ENCODE data around the gene APOBEC3C.
"Not testable (repeated sequence)": the region's sequence is repeated elsewhere in the genome, so short reads cannot be mapped to it uniquely, and the experiment has no call there.

Gene APOBEC3C

GRCh38 chr22:39013942-39014722, at the start of gene APOBEC3C:
APOBEC3C (plus strand) TSS chr22:39014257; CDS start chr22:39014363, 106 bp downstream.
- peak; percentile 90 for DNase-seq (ENCODE audit: low spot score)

- no peak for DNase-seq (ENCODE audit: low spot score)
Observed at GRCh38 chr22:38964306-38964705, 49.8 kb upstream of the APOBEC3C start.

- no peak for DNase-seq (ENCODE audit: low spot score)
Observed at GRCh38 chr22:38964989-38965388, 49.1 kb upstream of the APOBEC3C start.

GRCh38 chr22:38965614-38966379, 48.3 kb upstream of the APOBEC3C start:
- no peak for DNase-seq (ENCODE audit: low spot score)

GRCh38 chr22:38966380-38966702, 47.7 kb upstream of the APOBEC3C start:
- DNase-seq (ENCODE audit: low spot score) = no peak

- no peak for DNase-seq (ENCODE audit: low spot score)
Observed at GRCh38 chr22:38966942-38967341, 47.1 kb upstream of the APOBEC3C start.

- no peak for DNase-seq (ENCODE audit: low spot score)
Observed at GRCh38 chr22:38967451-38968450, 46.3 kb upstream of the APOBEC3C start.

GRCh38 chr22:38968801-38969200, 45.3 kb upstream of the APOBEC3C start:
- no peak for DNase-seq (ENCODE audit: low spot score)

- DNase-seq (ENCODE audit: low spot score) = no peak
Observed at GRCh38 chr22:38970551-38970950, 43.5 kb upstream of the APOBEC3C start.

- DNase-seq (ENCODE audit: low spot score) = no peak
Observed at GRCh38 chr22:38971202-38971601, 42.9 kb upstream of the APOBEC3C start.

- DNase-seq (ENCODE audit: low spot score) = no peak
Observed at GRCh38 chr22:38971791-38972190, 42.3 kb upstream of the APOBEC3C start.

GRCh38 chr22:38972558-38972957, 41.5 kb upstream of the APOBEC3C start:
- no peak for DNase-seq (ENCODE audit: low spot score)

GRCh38 chr22:38973289-38974169, 40.5 kb upstream of the APOBEC3C start:
- peak; percentile 64 for DNase-seq (ENCODE audit: low spot score)

GRCh38 chr22:38974170-38974825, 39.8 kb upstream of the APOBEC3C start:
- no peak for DNase-seq (ENCODE audit: low spot score)

- no peak for DNase-seq (ENCODE audit: low spot score)
Observed at GRCh38 chr22:38974826-38975175, 39.3 kb upstream of the APOBEC3C start.

- not testable (repeated sequence) for DNase-seq (ENCODE audit: low spot score)
Observed at GRCh38 chr22:38977289-38977688, 36.8 kb upstream of the APOBEC3C start.

- DNase-seq (ENCODE audit: low spot score) = not testable (repeated sequence)
Observed at GRCh38 chr22:38980587-38980986, 33.5 kb upstream of the APOBEC3C start.

- no peak for DNase-seq (ENCODE audit: low spot score)
Observed at GRCh38 chr22:38981005-38981991, 32.8 kb upstream of the APOBEC3C start.
